GM20000 (cell line): ENCODE data around the gene SFSWAP.
"Not testable (repeated sequence)": the region's sequence is repeated elsewhere in the genome, so short reads cannot be mapped to it uniquely, and the experiment has no call there.

Source experiments
- DNase-seq: peaks from one replicate; pipeline ENCODE4 v3.0.0; 2012; ENCODE audit warnings: low spot score
- CTCF ChIP-seq: IDR thresholded peaks from 2 replicates; pipeline ENCODE4 v1.5.1; 2012; ENCODE audit warnings: mild to moderate bottlenecking, control low read depth; ENCODE audit errors: extremely low read depth, missing control alignments

The SFSWAP gene

GRCh38 chr12:131775392-131776236 is 64.7 kb downstream of the SFSWAP start:
- no peak for TF ChIP-seq CTCF

GRCh38 chr12:131776237-131776889 is 65.5 kb downstream of the SFSWAP start:
- DNase-seq, result peak; percentile 70
- no peak for TF ChIP-seq CTCF

More at GRCh38 chr12:131775392-131776236, 64.7 kb downstream of the SFSWAP start:
- no peak for DNase-seq

- not testable (repeated sequence) for DNase-seq
Observed at GRCh38 chr12:131777269-131777668, 66.4 kb downstream of the SFSWAP start.

GRCh38 chr12:131779027-131779426 is 68.1 kb downstream of the SFSWAP start:
- DNase-seq, result no peak
- no peak for TF ChIP-seq CTCF

GRCh38 chr12:131782061-131782460 is 71.2 kb downstream of the SFSWAP start:
- TF ChIP-seq CTCF, result no peak
- no peak for DNase-seq

GRCh38 chr12:131783915-131784541 is 73.1 kb downstream of the SFSWAP start:
- DNase-seq, result peak; percentile 64
- TF ChIP-seq CTCF, result no peak

- no peak for DNase-seq
- TF ChIP-seq CTCF, result no peak
Observed at GRCh38 chr12:131784909-131785762, 74.2 kb downstream of the SFSWAP start.
